GM08714 (cell line): Measurements from ENCODE around the gene SLC25A30.
"Not testable (repeated sequence)": the region's sequence is repeated elsewhere in the genome, so short reads cannot be mapped to it uniquely, and the experiment has no call there.

Experiments
- H3K4me3 ChIP-seq: fragments of 200-500 bp; sonication (Bioruptor generic); 2 replicates; pipeline ENCODE4 v1.5.1; 2014; ENCODE audit warnings: mild to moderate bottlenecking, low read length, inconsistent platforms
- ZNF274 ChIP-seq: IDR thresholded peaks from 2 replicates; pipeline ENCODE4 v1.6.1; 2012; ENCODE audit warnings: mild to moderate bottlenecking, low read depth, low read length

Gene SLC25A30

GRCh38 chr13:45412274-45413049 is 5.7 kb downstream of the SLC25A30 start:
- no peak for TF ChIP-seq ZNF274
- no peak overlapping the region for H3K4me3 ChIP-seq

- no peak for TF ChIP-seq ZNF274
- H3K4me3 ChIP-seq, result no peak overlapping the region
These were observed 6.5 kb downstream of the SLC25A30 start for GRCh38 chr13:45411631-45412030.

GRCh38 chr13:45411221-45411620 is 7.0 kb downstream of the SLC25A30 start:
- TF ChIP-seq ZNF274, result no peak
- no peak overlapping the region for H3K4me3 ChIP-seq

GRCh38 chr13:45410466-45410865 is 7.7 kb downstream of the SLC25A30 start:
- no peak for TF ChIP-seq ZNF274
- no peak overlapping the region for H3K4me3 ChIP-seq

- TF ChIP-seq ZNF274, result no peak
- no peak overlapping the region for H3K4me3 ChIP-seq
These were observed 8.2 kb downstream of the SLC25A30 start for GRCh38 chr13:45410001-45410400.

GRCh38 chr13:45406421-45406820 is 11.8 kb downstream of the SLC25A30 start:
- no peak overlapping the region for H3K4me3 ChIP-seq
- TF ChIP-seq ZNF274, result no peak

GRCh38 chr13:45403081-45403480 is 15.1 kb downstream of the SLC25A30 start:
- no peak overlapping the region for H3K4me3 ChIP-seq
- no peak for TF ChIP-seq ZNF274

GRCh38 chr13:45402641-45403040 is 15.5 kb downstream of the SLC25A30 start:
- TF ChIP-seq ZNF274, result no peak
- no peak overlapping the region for H3K4me3 ChIP-seq

- H3K4me3 ChIP-seq, result no peak overlapping the region
- TF ChIP-seq ZNF274, result no peak
These were observed 16.9 kb downstream of the SLC25A30 start for GRCh38 chr13:45401314-45401713.

- H3K4me3 ChIP-seq, result no peak overlapping the region
- no peak for TF ChIP-seq ZNF274
These were observed 19.3 kb downstream of the SLC25A30 start for GRCh38 chr13:45398877-45399276.

- no peak for TF ChIP-seq ZNF274
- no peak overlapping the region for H3K4me3 ChIP-seq
These were observed 21.6 kb downstream of the SLC25A30 start for GRCh38 chr13:45396533-45397095.

- no peak for TF ChIP-seq ZNF274
- H3K4me3 ChIP-seq, result no peak overlapping the region
These were observed 24.1 kb downstream of the SLC25A30 start for GRCh38 chr13:45393941-45394570.

GRCh38 chr13:45392811-45393210 is 25.4 kb downstream of the SLC25A30 start:
- no peak overlapping the region for H3K4me3 ChIP-seq
- no peak for TF ChIP-seq ZNF274

GRCh38 chr13:45391926-45392325 is 26.2 kb downstream of the SLC25A30 start:
- TF ChIP-seq ZNF274, result no peak
- no peak overlapping the region for H3K4me3 ChIP-seq

- not testable (repeated sequence) for H3K4me3 ChIP-seq
These were observed 27.0 kb downstream of the SLC25A30 start for GRCh38 chr13:45391128-45391527.

GRCh38 chr13:45390348-45390747 is 27.8 kb downstream of the SLC25A30 start:
- not testable (repeated sequence) for H3K4me3 ChIP-seq
